Activated naive CD8-positive, alpha-beta T cell treated with anti-CD3 and anti-CD28 coated beads, Interleukin-2, amount 10 ng/mL, durations not matched to agents 7 days and 5 days (primary cell): ENCODE results near the gene LGR6. TPM values are rescaled to one million over a fixed set of nuclear protein-coding genes. Genes with fewer than 3 reads are reported as not detected.
A peak's percentile ranks its signal among the peaks of the same experiment; 100 is the strongest.
"Not testable (repeated sequence)": the region's sequence is repeated elsewhere in the genome, so short reads cannot be mapped to it uniquely, and the experiment has no call there.

Source experiments
- ATAC-seq: fragments of 150-1000 bp; cut with Tn5 transposase; one replicate; pipeline ENCODE4 v1.10.0; 2021; ENCODE audit warnings: low read depth, moderate library complexity
- POLR2A ChIA-PET: fragments of 350-600 bp; sonication (Branson Sonifier 250); formaldehyde crosslinking; loops from one replicate; lab custom pipeline; 2021; ENCODE audit warnings: antibody characterized with exemption; lab: Charles Lee
- DNase-seq: peaks from one replicate; pipeline ENCODE4 v3.0.0; 2021
- H3K27ac Mint-ChIP-seq: one replicate; pipeline ENCODE4 v1.8.0; 2022; ENCODE audit warnings: mild to moderate bottlenecking, mixed read lengths
- H3K27me3 Mint-ChIP-seq: one replicate; pipeline ENCODE4 v1.8.0; 2022; ENCODE audit warnings: mild to moderate bottlenecking, moderate library complexity, mixed read lengths
- H3K36me3 Mint-ChIP-seq: one replicate; pipeline ENCODE4 v1.8.0; 2021; ENCODE audit warnings: mild to moderate bottlenecking, mixed read lengths
- H3K4me1 Mint-ChIP-seq: one replicate; pipeline ENCODE4 v1.8.0; 2021; ENCODE audit warnings: mixed read lengths
- H3K4me3 Mint-ChIP-seq: one replicate; pipeline ENCODE4 v1.8.0; 2022; ENCODE audit warnings: mild to moderate bottlenecking, moderate library complexity, mixed read lengths
- H3K9me3 Mint-ChIP-seq: one replicate; pipeline ENCODE4 v1.8.0; 2021; ENCODE audit warnings: mixed read lengths
- total RNA-seq, 2 experiments: library from RNA; stranded (reverse); gene quantifications; one replicate each; pipeline ENCODE4 v1.2.3, GENCODE V29; 2021

Gene LGR6
- total RNA-seq, 2 experiments from 2014 or later: 2.7 to 5.2 TPM

GRCh38 chr1:202189001-202189790 is 4.4 kb upstream of the LGR6 start:
- peak; percentile 69 for ATAC-seq
- Mint-ChIP-seq H3K9me3 (no peaks in the 10 kb centered on the region), H3K4me1 (peaks cover 7% of the 10 kb centered on the region), H3K27me3 (peaks cover 9% of the 10 kb centered on the region), H3K4me3 (no peak overlapping the region), H3K27ac (no peak overlapping the region), H3K36me3 (no peaks in the 10 kb centered on the region)
- DNase-seq: peak; percentile 87
- POLR2A ChIA-PET: interaction anchor here (1.0 kb wide), 1 partner anchor 34 kb away, joined by 3 read pairs; no protein-coding TSS in a partner anchor

GRCh38 chr1:202189918-202190715 is 3.5 kb upstream of the LGR6 start:
- H3K4me3 Mint-ChIP-seq: no peak overlapping the region
- peaks cover 3% of the 10 kb centered on the region for H3K4me1 Mint-ChIP-seq
- DNase-seq (no peak), ATAC-seq (no peak)
- no peaks in the 10 kb centered on the region for H3K9me3 Mint-ChIP-seq
- H3K27me3 Mint-ChIP-seq: peaks cover 16% of the 10 kb centered on the region
- H3K36me3 Mint-ChIP-seq: no peaks in the 10 kb centered on the region
- H3K27ac Mint-ChIP-seq: no peak overlapping the region
- POLR2A ChIA-PET: interaction anchor here (1.0 kb wide), 1 partner anchor 35 kb away, joined by 3 read pairs; no protein-coding TSS in a partner anchor

GRCh38 chr1:202191391-202191790 is 2.2 kb upstream of the LGR6 start:
- peaks cover 28% of the 10 kb centered on the region for H3K27me3 Mint-ChIP-seq
- DNase-seq, ATAC-seq, H3K4me3 Mint-ChIP-seq, H3K36me3 Mint-ChIP-seq, H3K9me3 Mint-ChIP-seq, H3K27ac Mint-ChIP-seq, H3K4me1 Mint-ChIP-seq, POLR2A ChIA-PET: not testable (repeated sequence)

GRCh38 chr1:202192770-202193613 is 607 bp upstream of the LGR6 start:
- Mint-ChIP-seq H3K4me1 (peaks cover 6% of the 10 kb centered on the region), H3K4me3 (no peak overlapping the region), H3K36me3 (no peaks in the 10 kb centered on the region), H3K9me3 (no peaks in the 10 kb centered on the region), H3K27ac (no peak overlapping the region), H3K27me3 (peaks cover 33% of the 10 kb centered on the region)
- no peak for ATAC-seq
- POLR2A ChIA-PET: interaction anchor here (0.6 to 1.5 kb wide), 3 partner anchors 20 to 49 kb away, joined by 3 read pairs; partner anchors contain the start of gene PTPN7
- DNase-seq: peak; percentile 75

- no peak for ATAC-seq
- Mint-ChIP-seq H3K4me1 (peaks cover 15% of the 10 kb centered on the region), H3K9me3 (no peaks in the 10 kb centered on the region), H3K4me3 (no peak overlapping the region), H3K27me3 (peaks cover 37% of the 10 kb centered on the region), H3K27ac (no peak overlapping the region), H3K36me3 (no peaks in the 10 kb centered on the region)
- POLR2A ChIA-PET: interaction anchor here (1.5 kb wide), 1 partner anchor 18 kb away, joined by 3 read pairs; no protein-coding TSS in a partner anchor
- DNase-seq: no peak
These were observed 689 bp downstream of the LGR6 start for GRCh38 chr1:202194328-202194648.

GRCh38 chr1:202197653-202198365 is 4.2 kb downstream of the LGR6 start:
- Mint-ChIP-seq H3K4me1 (peaks cover 27% of the 10 kb centered on the region), H3K27me3 (peaks cover 39% of the 10 kb centered on the region), H3K36me3 (no peaks in the 10 kb centered on the region), H3K27ac (no peak overlapping the region), H3K9me3 (no peaks in the 10 kb centered on the region), H3K4me3 (peak overlapping the region; percentile 6)
- ATAC-seq (peak; percentile 69), DNase-seq (no peak)
- POLR2A ChIA-PET: interaction anchor here (1.2 kb wide), 1 partner anchor 144 kb away, joined by 4 read pairs; the partner anchor contains the start of gene UBE2T

GRCh38 chr1:202198366-202198724 is 4.7 kb downstream of the LGR6 start:
- POLR2A ChIA-PET: interaction anchor here (1.2 kb wide), 1 partner anchor 144 kb away, joined by 4 read pairs; the partner anchor contains the start of gene UBE2T
- DNase-seq (no peak), ATAC-seq (no peak)
- H3K27ac Mint-ChIP-seq: no peak overlapping the region
- peaks cover 38% of the 10 kb centered on the region for H3K27me3 Mint-ChIP-seq
- no peaks in the 10 kb centered on the region for H3K9me3 Mint-ChIP-seq
- peaks cover 27% of the 10 kb centered on the region for H3K4me1 Mint-ChIP-seq
- H3K4me3 Mint-ChIP-seq: peak overlapping the region; percentile 6
- no peaks in the 10 kb centered on the region for H3K36me3 Mint-ChIP-seq

- DNase-seq (no peak), ATAC-seq (no peak)
- Mint-ChIP-seq H3K4me1 (peaks cover 26% of the 10 kb centered on the region), H3K9me3 (no peaks in the 10 kb centered on the region), H3K36me3 (no peaks in the 10 kb centered on the region), H3K27ac (no peak overlapping the region), H3K4me3 (no peak overlapping the region), H3K27me3 (peaks cover 32% of the 10 kb centered on the region)
- POLR2A ChIA-PET: interaction anchor here (1.2 kb wide), 1 partner anchor 143 kb away, joined by 4 read pairs; the partner anchor contains the start of gene UBE2T
These were observed 5.7 kb downstream of the LGR6 start for GRCh38 chr1:202199040-202199889.

GRCh38 chr1:202200112-202200548 is 6.5 kb downstream of the LGR6 start:
- Mint-ChIP-seq H3K36me3 (no peaks in the 10 kb centered on the region), H3K27me3 (peaks cover 24% of the 10 kb centered on the region), H3K4me3 (no peak overlapping the region), H3K4me1 (peaks cover 26% of the 10 kb centered on the region), H3K9me3 (no peaks in the 10 kb centered on the region), H3K27ac (no peak overlapping the region)
- ATAC-seq: no peak
- DNase-seq: no peak
- POLR2A ChIA-PET: no interaction called here

GRCh38 chr1:202200669-202201068 is 7.1 kb downstream of the LGR6 start:
- Mint-ChIP-seq H3K27ac (no peak overlapping the region), H3K4me1 (peaks cover 26% of the 10 kb centered on the region), H3K4me3 (no peak overlapping the region), H3K36me3 (no peaks in the 10 kb centered on the region), H3K27me3 (peaks cover 18% of the 10 kb centered on the region), H3K9me3 (no peaks in the 10 kb centered on the region)
- no peak for DNase-seq
- POLR2A ChIA-PET: no interaction called here
- no peak for ATAC-seq

- no peaks in the 10 kb centered on the region for H3K36me3 Mint-ChIP-seq
- H3K9me3 Mint-ChIP-seq: no peaks in the 10 kb centered on the region
- H3K4me1 Mint-ChIP-seq: peaks cover 26% of the 10 kb centered on the region
- H3K4me3 Mint-ChIP-seq: no peak overlapping the region
- ATAC-seq: peak; percentile 19
- H3K27ac Mint-ChIP-seq: no peak overlapping the region
- no peak for DNase-seq
- POLR2A ChIA-PET: no interaction called here
- peaks cover 12% of the 10 kb centered on the region for H3K27me3 Mint-ChIP-seq
These were observed 7.7 kb downstream of the LGR6 start for GRCh38 chr1:202201266-202201665.

- POLR2A ChIA-PET: no interaction called here
- DNase-seq (no peak), ATAC-seq (no peak)
- Mint-ChIP-seq H3K27me3 (peaks cover 7% of the 10 kb centered on the region), H3K9me3 (no peaks in the 10 kb centered on the region), H3K36me3 (no peaks in the 10 kb centered on the region), H3K4me1 (peaks cover 24% of the 10 kb centered on the region), H3K4me3 (no peak overlapping the region), H3K27ac (no peak overlapping the region)
These were observed 8.4 kb downstream of the LGR6 start for GRCh38 chr1:202201971-202202370.
